CD4-positive, alpha-beta T cell treated with Interferon gamma for 1 hour (primary cell): ENCODE results near the gene KISS1R.
"Not testable (repeated sequence)": the region's sequence is repeated elsewhere in the genome, so short reads cannot be mapped to it uniquely, and the experiment has no call there.

Source experiments
- DNase-seq: peaks from one replicate; pipeline ENCODE4 v3.0.0-alpha.2; 2020

Gene KISS1R

DNA sequence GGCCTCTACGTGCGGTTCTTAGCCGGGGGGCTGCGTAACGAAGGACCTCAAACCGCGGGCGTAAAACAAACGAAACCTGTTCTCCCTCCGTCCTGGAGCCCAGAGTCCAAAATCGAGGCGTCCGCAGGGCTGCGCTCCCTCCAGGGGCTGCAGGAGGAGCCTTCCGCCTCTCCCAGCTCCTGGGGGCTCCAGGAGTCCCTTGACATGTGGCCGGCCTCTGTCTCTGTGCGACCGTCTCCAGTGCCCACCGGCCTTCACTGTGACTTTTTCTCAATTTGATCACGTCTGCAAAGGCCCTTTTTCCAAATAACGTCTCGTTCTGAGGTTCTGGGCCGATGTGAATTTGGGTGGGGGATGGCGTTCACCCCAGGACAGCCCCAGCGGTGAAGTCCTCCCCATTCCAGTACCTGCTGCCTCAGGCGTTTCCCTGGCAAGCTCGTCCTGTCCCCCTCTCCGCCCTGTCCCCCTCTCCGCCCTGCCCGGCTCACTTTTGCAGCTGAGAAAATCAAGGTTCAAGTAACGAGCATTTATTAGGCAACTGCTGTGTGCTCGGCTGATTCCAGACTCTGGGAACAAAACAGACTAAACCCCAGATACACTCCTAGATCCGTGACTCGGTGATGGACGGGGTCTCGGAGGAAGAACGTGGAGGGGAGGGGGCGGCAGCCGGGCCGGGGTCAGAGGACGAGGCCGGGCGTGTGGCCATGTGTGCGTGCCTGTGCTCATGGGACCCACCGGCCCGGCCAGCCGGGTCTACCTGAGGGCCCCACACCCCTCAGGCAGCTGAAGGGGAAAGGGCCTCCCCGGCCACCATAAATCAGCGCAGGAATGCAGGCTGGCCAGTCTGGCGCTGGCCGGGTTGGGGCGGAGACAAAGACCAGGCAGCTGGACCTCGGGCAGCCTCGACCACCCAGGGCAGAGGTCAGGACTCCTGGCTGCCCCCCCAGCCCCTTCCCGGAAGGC, 39.0 kb downstream of the KISS1R start:
- DNase-seq, result no peak

DNA sequence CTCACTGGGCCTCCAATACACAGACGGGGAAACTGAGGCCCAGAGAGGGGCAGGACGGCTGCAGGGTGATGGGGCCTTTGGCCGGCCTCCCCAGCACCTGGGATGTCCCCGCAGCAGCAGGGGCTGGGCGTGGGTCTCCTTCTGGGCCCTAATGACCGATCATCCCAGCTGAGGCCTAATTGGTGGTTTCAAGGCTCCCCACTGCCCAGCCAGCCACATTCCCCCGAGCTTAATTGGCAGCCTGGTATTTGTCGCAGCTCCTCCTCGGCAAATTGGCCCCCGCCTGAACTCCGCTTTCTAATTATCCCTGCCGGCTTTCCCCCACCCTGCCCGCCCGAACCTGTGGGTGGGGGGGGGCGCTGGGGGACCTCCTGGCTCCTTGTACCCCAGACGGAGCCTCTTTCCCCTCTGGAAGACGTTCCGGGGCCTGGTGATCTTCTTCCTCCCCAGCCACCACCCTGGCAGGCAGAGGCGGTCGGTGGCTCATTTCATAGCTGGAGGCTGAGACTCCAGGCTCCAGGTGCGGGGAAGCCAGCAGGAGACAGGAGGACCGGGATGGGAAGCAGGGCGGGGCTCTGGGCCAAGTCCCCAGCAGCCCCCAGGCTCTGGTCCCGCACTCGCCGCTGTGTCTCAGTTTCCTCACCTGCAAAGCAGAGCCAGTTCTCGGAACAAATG, 39.8 kb downstream of the KISS1R start:
- no peak for DNase-seq

DNA sequence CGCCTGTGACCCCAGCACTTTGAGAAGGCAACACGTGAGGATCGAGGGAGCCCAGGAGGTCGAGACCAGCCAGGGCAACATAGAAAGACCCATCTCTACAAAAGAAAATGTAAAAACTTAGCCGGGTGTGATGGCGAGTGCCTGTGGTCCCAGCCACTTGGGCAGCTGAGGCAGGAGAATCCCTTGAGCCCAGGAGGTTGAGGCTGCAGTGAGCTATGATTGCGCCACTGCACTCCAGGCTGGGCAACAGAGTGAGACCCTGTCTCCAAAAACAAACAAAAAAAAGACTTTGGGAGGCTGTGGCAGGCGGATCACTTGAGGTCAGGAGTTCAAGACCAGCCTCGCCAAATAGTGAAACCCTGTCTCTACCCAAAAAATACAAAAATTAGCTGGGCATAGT, 40.4 kb downstream of the KISS1R start:
- not testable (repeated sequence) for DNase-seq

DNA sequence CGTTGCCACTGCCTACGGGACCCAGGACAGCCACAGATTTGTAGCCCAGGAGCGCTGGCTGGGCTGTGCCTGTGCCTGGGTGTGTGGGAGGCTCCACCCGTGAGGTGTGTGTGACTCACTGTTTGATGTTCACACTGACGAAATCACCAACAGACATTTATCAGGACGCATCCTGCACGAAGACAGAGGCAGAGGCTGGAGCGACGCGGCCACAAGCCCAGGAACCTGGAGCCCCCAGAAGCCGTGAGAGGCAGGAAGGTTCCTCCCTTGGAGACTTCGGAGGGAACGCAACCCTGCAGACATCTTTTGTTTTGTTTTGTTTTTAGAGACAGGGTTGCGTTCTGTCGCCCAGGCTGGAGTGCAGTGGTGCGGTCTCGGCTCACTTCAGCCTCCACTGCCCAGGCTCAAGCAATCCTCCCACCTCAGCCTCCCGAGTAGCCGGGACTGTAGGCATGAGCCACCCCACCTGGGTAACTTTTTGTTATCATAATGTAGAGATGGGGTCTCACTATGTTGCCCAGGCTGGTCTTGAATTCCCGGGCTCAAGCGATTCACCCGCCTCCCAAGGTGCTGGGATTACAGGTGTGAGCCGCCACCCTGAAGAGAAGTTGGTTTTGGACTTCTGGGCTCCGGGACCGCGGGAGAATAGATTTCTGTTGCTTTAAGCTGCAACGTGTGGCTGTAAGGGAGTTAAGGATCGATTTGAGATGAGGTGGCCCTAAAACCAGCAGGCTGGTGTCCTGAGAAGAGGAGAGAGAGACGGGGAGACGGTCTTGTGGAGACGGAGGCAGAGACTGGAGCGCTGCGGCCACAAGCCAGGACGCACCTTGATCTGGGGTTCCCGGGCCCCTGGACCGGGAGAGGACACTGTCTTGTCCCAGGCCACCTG, 42.1 kb downstream of the KISS1R start:
- no peak for DNase-seq

DNA sequence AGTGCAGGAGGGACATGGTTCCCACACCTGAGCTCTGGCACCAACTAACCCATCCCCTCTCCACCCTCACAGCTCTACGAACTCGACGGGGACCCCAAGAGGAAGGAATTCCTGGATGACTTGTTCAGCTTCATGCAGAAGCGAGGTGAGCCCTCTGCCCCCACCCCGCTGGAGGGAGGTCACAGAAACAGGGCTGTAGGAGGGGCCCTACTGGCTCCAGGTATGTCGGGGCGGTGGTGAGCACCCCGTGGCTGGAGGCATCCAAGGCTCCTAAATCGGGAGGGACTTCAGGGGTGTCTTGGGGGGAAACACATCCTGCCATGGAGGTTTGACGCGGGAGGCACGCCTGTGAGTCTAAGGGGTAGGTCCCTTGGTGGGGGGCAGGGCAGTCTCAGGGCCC, 42.9 kb downstream of the KISS1R start:
- no peak for DNase-seq

DNA sequence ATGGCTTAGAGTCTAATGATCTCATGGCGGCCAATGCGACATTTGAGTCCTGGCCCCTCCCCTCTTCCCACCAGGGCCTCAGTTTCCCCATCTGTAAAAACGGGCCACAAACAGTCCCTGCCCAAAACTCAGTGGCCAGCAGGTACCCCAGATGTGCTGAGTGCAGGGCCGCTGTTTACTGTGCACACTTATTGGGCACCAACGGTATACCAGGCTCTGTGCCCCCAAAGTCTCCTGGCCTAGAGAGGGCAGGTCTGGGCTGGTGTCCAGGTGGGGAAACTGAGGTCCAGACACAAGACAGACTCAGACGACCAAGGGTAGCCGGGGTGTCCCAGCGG, 43.4 kb downstream of the KISS1R start:
- DNase-seq, result no peak

DNA sequence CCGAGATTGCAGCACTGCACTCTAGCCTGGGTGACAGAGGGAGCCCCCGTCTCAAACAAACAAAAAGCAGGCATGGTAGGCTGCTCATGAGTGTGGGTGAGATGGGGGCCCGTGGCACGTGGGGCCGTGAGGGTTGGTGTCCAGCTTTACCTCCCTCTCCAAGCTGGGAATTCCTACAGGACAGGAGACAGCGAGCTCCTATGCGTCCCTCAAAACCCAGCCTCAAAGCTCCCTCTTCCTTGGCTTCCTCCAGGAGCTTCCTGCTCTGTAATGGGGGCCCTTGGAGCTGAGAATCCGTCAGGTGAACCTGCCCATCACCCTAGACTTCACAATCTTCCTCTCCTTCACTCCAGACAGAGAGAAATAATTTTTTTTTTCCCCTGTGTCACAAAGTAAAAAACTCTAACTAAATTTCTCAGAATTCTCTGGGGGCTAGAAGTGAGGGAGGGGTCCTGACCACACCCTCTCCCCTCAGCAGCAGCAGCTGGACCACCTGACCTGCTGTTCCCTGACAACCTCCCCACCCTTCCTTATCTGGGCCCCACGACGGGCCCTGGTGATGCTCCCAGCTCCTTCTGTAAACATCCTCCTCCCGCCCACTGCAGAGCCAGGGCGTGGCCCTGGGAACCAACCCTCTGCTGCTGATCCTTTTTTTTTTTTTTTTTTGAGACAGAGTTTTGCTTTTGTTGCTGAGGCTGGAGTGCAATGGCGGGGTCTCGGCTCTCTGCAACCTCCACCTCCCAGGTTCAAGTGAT, 44.9 kb downstream of the KISS1R start:
- no peak for DNase-seq

DNA sequence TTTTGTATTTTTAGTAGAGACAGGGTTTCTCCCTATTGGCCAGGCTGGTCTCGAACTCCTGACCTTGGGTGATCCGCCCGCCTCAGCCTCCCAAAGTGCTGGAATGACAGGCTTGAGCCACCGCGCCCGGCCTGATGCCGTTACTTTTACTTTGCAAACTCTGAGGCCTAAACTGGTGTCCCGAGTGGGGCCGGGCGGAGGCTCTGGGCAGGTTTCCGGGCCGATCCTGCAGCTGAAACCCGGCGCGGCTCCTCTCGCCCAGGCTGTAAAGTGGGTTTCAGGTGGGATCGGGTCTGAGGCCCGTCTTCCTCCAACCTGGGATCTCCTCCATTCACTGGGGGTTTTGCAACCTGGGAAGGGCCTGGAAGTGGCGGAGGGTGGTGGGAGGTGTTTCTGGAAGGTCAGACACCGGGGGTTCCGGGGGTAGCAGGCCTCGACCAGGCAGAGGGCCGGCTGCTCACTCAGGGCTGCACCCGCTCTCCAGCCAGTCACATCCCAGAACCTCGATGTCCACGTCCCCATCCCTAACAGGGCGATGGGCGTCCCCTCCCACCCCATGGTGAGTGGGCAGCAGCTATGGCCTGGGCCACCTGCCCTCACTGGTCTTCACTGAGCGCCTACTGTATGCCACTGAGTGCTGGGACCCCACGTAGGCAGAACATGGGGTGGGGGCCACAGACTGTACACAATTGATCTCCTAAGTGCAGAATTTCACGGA, 45.7 kb downstream of the KISS1R start:
- no peak for DNase-seq

DNA sequence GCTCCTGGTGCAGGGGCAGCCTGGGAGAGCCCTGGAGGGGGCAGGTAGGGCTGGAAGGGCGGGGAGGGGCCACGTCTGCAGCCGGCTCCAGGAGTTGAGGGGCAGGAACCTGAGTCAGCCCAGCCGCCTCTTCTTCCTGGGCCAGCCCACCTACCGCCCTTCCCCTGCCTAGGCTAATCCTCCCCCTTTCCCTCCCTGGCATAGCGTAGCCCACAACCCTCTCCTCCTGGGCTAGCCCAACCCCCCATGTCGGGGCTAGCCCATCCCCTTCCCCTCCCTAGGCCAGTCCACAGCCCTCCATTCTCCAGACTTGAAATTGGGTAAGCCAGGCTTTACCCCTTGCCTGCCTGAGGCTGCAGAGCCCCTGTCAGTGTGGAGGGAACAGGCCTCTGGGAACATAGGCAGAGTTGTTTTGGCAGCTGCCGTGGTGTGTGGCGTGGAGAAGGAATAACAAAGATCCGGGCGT, 46.4 kb downstream of the KISS1R start:
- no peak for DNase-seq

DNA sequence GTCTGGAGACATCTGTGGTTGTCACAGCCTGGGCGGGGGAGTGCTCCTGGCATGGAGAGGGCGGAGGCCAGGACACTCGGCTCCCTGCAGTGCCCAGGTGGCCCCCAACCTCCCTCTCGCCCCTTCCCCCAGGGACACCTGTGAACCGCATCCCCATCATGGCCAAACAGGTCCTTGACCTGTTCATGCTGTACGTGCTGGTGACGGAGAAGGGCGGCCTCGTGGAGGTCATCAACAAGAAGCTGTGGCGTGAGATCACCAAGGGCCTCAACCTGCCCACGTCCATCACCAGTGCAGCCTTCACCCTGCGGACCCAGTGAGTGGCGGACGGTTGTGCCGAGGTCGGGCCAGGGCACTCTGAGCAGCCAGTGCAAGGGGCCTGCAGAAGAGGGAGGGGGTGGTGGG, 47.0 kb downstream of the KISS1R start:
- no peak for DNase-seq

DNA sequence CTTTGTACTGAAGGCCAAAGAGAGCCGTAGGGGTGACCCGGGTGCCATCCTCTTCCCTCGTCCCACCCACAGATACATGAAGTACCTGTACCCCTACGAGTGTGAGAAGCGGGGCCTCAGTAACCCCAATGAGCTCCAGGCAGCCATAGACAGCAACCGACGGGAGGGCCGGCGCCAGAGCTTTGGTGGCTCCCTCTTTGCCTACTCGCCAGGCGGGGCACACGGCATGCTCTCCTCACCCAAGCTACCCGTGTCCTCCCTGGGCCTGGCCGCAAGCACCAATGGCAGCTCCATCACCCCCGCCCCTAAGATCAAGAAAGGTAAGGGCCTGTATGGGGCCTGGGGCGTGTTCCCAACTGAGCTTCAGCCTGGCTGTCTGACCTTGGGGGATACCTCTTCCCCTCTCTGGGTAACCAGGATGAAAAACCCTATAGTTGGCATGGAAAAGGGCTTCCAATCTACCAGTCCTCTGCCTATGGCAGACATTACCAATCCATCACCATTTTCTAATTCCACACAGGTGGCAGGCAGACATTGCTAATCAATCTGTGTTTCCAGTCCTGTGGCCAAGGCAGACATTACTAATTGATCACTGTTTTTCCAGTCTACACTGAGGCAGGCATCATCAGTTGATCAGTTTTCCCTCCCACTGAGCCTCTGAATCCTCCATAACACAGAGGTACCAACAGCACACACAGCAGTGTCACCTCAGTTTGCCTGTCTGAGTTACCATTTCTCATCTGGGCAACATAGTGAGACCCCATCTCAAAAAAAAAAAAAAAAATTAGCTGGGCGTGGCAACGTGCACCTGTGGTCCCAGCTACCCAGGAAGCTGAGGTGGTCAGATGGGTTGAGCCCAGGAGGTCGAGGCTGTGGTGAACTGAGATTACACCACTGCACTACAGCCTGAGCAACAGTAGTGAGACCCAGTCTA, 47.9 kb downstream of the KISS1R start:
- no peak for DNase-seq

DNA sequence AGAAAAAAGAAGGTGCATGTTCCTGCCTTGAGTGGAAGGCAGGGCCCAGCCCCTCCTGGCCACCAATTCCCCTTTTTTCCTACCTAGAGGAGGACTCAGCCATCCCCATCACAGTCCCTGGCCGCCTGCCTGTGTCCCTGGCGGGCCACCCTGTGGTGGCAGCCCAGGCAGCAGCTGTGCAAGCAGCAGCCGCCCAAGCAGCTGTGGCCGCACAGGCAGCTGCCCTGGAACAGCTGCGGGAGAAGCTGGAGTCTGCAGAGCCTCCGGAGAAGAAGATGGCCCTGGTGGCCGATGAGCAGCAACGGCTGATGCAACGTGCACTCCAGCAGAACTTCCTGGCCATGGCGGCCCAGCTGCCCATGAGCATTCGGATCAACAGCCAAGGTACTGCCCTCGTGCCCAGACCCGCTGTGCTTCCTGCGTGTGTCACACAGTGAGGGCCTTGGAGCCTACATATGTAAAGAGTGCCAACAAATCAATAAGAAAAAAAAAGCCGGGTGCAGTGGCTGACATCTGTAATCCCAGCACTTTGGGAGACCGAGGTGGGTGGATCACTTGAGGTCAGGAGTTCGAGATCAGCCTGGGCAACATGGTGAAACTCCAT, 49.5 kb downstream of the KISS1R start:
- DNase-seq, result no peak
